ENCODE measurements around the gene PIK3C2G.

PIK3C2G gene

GRCh38 chr12:18275981-18276380 is 14.7 kb downstream of the PIK3C2G start:
- no peak for DNase-seq (ENCODE audit: low read depth)

GRCh38 chr12:18277196-18277595 is 15.9 kb downstream of the PIK3C2G start:
- no peak for DNase-seq (ENCODE audit: low read depth)

GRCh38 chr12:18280728-18281127 is 19.4 kb downstream of the PIK3C2G start:
- no peak for DNase-seq (ENCODE audit: low read depth)

GRCh38 chr12:18281941-18282340 is 20.6 kb downstream of the PIK3C2G start:
- DNase-seq (ENCODE audit: low read depth), result no peak

- no peak for DNase-seq (ENCODE audit: low read depth)
These were observed 22.5 kb downstream of the PIK3C2G start for GRCh38 chr12:18283831-18284230.

- no peak for DNase-seq (ENCODE audit: low read depth)
These were observed 23.1 kb downstream of the PIK3C2G start for GRCh38 chr12:18284386-18284785.

GRCh38 chr12:18285161-18285560 is 23.8 kb downstream of the PIK3C2G start:
- DNase-seq (ENCODE audit: low read depth), result no peak

GRCh38 chr12:18290386-18290785 is 29.1 kb downstream of the PIK3C2G start:
- DNase-seq (ENCODE audit: low read depth), result no peak

GRCh38 chr12:18294889-18295288 is 33.6 kb downstream of the PIK3C2G start:
- DNase-seq (ENCODE audit: low read depth), result no peak

GRCh38 chr12:18296201-18296908 is 35.0 kb downstream of the PIK3C2G start:
- DNase-seq (ENCODE audit: low read depth), result no peak

GRCh38 chr12:18296909-18297280 is 35.6 kb downstream of the PIK3C2G start:
- no peak for DNase-seq (ENCODE audit: low read depth)

- DNase-seq (ENCODE audit: low read depth), result no peak
These were observed 36.6 kb downstream of the PIK3C2G start for GRCh38 chr12:18297902-18298301.

- no peak for DNase-seq (ENCODE audit: low read depth)
These were observed 41.6 kb downstream of the PIK3C2G start for GRCh38 chr12:18302809-18303430.

- no peak for DNase-seq (ENCODE audit: low read depth)
These were observed 43.3 kb downstream of the PIK3C2G start for GRCh38 chr12:18304609-18305008.

GRCh38 chr12:18306311-18306710 is 45.0 kb downstream of the PIK3C2G start:
- DNase-seq (ENCODE audit: low read depth), result no peak

- DNase-seq (ENCODE audit: low read depth), result no peak
These were observed 52.0 kb downstream of the PIK3C2G start for GRCh38 chr12:18313306-18313705.

GRCh38 chr12:18320036-18320617 is 58.8 kb downstream of the PIK3C2G start:
- no peak for DNase-seq (ENCODE audit: low read depth)

- no peak for DNase-seq (ENCODE audit: low read depth)
These were observed 59.7 kb downstream of the PIK3C2G start for GRCh38 chr12:18320976-18321375.

- no peak for DNase-seq (ENCODE audit: low read depth)
These were observed 61.8 kb downstream of the PIK3C2G start for GRCh38 chr12:18323159-18323558.

GRCh38 chr12:18327036-18327435 is 65.7 kb downstream of the PIK3C2G start:
- no peak for DNase-seq (ENCODE audit: low read depth)

- DNase-seq (ENCODE audit: low read depth), result no peak
These were observed 70.9 kb downstream of the PIK3C2G start for GRCh38 chr12:18332173-18332572.

- DNase-seq (ENCODE audit: low read depth), result no peak
These were observed 78.3 kb downstream of the PIK3C2G start for GRCh38 chr12:18339633-18340032.

- no peak for DNase-seq (ENCODE audit: low read depth)
These were observed 78.9 kb downstream of the PIK3C2G start for GRCh38 chr12:18340186-18340585.

GRCh38 chr12:18340786-18341185 is 79.5 kb downstream of the PIK3C2G start:
- no peak for DNase-seq (ENCODE audit: low read depth)
